ENCODE measurements around the gene ERP27.

- TF ChIP-seq CTCF (IDR thresholded peaks at IDR 0.05): no peak
- no peak for TF ChIP-seq POLR2A (IDR thresholded peaks at IDR 0.05)
Observed at GRCh38 chr12:14986449-14986848, 48.1 kb upstream of the ERP27 start.

Data from esophagus squamous epithelium (tissue), 4 donors.